Measurements from ENCODE around the gene CAMKK2. TPM values are rescaled to one million over a fixed set of nuclear protein-coding genes. Genes with fewer than 3 reads are reported as not detected.

Gene CAMKK2
- total and polyA plus RNA-seq, 2 of the 13 experiments (the other 11 are each of a cell fraction or from before 2014, with no cell fraction given), result 18.8 to 20.0 TPM

DNA sequence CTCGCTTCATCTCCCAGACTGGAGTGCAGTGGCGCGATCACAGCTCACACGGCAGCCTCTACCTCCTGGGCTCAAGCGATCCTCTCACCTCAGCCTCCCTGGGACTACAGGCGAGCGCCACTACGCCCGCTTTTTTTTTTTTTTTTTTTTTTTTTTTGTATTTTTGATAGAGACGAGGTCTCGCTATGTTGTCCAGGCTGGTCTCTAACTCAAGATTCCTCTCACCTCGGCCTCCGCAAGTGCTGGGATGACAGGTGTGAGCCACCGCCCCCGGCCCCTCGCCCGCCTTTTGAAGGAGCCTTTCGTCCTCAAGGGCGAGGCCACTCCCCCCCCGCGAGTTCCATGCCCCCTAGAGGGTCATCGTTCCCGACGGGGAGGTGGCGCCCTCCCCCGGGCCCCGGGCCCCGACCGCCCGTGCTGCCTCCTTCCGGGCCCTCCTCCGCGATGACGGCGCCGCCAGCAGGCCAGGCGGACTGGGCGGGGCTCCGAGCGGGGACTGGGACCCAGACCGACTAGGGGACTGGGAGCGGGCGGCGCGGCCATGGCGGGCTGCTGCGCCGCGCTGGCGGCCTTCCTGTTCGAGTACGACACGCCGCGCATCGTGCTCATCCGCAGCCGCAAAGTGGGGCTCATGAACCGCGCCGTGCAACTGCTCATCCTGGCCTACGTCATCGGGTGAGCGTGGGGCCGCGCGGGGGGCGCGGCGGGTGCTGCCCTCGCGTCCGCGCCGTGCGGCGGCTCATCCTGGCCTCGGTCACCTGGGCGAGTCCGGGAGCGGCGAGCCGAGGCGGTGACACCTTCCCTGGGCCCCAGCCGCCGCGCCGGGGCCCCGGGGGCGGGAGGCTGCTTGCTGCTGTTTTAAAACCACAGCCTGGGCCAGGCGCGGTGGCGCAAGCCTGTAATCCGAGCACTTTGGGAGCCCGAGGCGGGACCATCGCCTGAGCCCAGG, 86.6 kb downstream of the CAMKK2 start, which contains the start of gene P2RX4 (continued):
- TF ChIP-seq, protein P1, sequence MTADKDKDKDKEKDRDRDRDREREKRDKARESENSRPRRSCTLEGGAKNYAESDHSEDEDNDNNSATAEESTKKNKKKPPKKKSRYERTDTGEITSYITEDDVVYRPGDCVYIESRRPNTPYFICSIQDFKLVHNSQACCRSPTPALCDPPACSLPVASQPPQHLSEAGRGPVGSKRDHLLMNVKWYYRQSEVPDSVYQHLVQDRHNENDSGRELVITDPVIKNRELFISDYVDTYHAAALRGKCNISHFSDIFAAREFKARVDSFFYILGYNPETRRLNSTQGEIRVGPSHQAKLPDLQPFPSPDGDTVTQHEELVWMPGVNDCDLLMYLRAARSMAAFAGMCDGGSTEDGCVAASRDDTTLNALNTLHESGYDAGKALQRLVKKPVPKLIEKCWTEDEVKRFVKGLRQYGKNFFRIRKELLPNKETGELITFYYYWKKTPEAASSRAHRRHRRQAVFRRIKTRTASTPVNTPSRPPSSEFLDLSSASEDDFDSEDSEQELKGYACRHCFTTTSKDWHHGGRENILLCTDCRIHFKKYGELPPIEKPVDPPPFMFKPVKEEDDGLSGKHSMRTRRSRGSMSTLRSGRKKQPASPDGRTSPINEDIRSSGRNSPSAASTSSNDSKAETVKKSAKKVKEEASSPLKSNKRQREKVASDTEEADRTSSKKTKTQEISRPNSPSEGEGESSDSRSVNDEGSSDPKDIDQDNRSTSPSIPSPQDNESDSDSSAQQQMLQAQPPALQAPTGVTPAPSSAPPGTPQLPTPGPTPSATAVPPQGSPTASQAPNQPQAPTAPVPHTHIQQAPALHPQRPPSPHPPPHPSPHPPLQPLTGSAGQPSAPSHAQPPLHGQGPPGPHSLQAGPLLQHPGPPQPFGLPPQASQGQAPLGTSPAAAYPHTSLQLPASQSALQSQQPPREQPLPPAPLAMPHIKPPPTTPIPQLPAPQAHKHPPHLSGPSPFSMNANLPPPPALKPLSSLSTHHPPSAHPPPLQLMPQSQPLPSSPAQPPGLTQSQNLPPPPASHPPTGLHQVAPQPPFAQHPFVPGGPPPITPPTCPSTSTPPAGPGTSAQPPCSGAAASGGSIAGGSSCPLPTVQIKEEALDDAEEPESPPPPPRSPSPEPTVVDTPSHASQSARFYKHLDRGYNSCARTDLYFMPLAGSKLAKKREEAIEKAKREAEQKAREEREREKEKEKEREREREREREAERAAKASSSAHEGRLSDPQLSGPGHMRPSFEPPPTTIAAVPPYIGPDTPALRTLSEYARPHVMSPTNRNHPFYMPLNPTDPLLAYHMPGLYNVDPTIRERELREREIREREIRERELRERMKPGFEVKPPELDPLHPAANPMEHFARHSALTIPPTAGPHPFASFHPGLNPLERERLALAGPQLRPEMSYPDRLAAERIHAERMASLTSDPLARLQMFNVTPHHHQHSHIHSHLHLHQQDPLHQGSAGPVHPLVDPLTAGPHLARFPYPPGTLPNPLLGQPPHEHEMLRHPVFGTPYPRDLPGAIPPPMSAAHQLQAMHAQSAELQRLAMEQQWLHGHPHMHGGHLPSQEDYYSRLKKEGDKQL (CRISPR knock-in tag; IDR thresholded peaks at IDR 0.05; ENCODE audit: low read depth), result no peak
- TF ChIP-seq TCF7L2 (IDR thresholded peaks at IDR 0.05; ENCODE audit: low read depth, low read length), result no peak
- no peak for TF ChIP-seq AFF4 (CRISPR knock-in tag; IDR thresholded peaks at IDR 0.05)
- TF ChIP-seq GABPA (IDR thresholded peaks at IDR 0.05; ENCODE audit: low read depth, low read length), result no peak
- no peak for TF ChIP-seq GABPA (CRISPR knock-in tag; IDR thresholded peaks at IDR 0.05; ENCODE audit: low read depth)
- TF ChIP-seq SRSF4 (IDR thresholded peaks at IDR 0.05; ENCODE audit: low read depth, low read length, poor library complexity, severe bottlenecking), result no peak
- no peak for TF ChIP-seq NFE2 (CRISPR knock-in tag; IDR thresholded peaks at IDR 0.05)
- TF ChIP-seq SATB2 (CRISPR knock-in tag; IDR thresholded peaks at IDR 0.05), result no peak
- peak; percentile 77 for TF ChIP-seq ZNF788 (CRISPR knock-in tag; IDR thresholded peaks at IDR 0.05; ENCODE audit: borderline replicate concordance)
- TF ChIP-seq, protein P2, sequence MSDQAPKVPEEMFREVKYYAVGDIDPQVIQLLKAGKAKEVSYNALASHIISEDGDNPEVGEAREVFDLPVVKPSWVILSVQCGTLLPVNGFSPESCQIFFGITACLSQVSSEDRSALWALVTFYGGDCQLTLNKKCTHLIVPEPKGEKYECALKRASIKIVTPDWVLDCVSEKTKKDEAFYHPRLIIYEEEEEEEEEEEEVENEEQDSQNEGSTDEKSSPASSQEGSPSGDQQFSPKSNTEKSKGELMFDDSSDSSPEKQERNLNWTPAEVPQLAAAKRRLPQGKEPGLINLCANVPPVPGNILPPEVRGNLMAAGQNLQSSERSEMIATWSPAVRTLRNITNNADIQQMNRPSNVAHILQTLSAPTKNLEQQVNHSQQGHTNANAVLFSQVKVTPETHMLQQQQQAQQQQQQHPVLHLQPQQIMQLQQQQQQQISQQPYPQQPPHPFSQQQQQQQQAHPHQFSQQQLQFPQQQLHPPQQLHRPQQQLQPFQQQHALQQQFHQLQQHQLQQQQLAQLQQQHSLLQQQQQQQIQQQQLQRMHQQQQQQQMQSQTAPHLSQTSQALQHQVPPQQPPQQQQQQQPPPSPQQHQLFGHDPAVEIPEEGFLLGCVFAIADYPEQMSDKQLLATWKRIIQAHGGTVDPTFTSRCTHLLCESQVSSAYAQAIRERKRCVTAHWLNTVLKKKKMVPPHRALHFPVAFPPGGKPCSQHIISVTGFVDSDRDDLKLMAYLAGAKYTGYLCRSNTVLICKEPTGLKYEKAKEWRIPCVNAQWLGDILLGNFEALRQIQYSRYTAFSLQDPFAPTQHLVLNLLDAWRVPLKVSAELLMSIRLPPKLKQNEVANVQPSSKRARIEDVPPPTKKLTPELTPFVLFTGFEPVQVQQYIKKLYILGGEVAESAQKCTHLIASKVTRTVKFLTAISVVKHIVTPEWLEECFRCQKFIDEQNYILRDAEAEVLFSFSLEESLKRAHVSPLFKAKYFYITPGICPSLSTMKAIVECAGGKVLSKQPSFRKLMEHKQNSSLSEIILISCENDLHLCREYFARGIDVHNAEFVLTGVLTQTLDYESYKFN (CRISPR knock-in tag; conservative IDR thresholded peaks at IDR 0.05), result no peak
- TF ChIP-seq, protein P3, sequence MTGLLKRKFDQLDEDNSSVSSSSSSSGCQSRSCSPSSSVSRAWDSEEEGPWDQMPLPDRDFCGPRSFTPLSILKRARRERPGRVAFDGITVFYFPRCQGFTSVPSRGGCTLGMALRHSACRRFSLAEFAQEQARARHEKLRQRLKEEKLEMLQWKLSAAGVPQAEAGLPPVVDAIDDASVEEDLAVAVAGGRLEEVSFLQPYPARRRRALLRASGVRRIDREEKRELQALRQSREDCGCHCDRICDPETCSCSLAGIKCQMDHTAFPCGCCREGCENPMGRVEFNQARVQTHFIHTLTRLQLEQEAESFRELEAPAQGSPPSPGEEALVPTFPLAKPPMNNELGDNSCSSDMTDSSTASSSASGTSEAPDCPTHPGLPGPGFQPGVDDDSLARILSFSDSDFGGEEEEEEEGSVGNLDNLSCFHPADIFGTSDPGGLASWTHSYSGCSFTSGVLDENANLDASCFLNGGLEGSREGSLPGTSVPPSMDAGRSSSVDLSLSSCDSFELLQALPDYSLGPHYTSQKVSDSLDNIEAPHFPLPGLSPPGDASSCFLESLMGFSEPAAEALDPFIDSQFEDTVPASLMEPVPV (CRISPR knock-in tag; IDR thresholded peaks at IDR 0.05), result 0 out of 2 replicates have a peak, but pooled peaks have one; percentile 49
